ENCODE measurements around the gene DIO2.

Gene DIO2

GRCh38 chr14:80211153-80212022, at the start of gene DIO2:
Gene DIO2, minus strand, starts transcription at chr14:80211504. Its CDS starts 32 bp downstream, at chr14:80211472.
- peak; percentile 73 for DNase-seq (ENCODE audit: low read depth)

- DNase-seq (ENCODE audit: low read depth), result no peak
These were observed 49.3 kb upstream of the DIO2 start for GRCh38 chr14:80260645-80261044.

GRCh38 chr14:80239631-80240030, 28.3 kb upstream of the DIO2 start:
- peak; percentile 51 for DNase-seq (ENCODE audit: low read depth)

GRCh38 chr14:80237143-80237542, 25.8 kb upstream of the DIO2 start:
- no peak for DNase-seq (ENCODE audit: low read depth)

GRCh38 chr14:80233470-80234089, 22.3 kb upstream of the DIO2 start:
- DNase-seq (ENCODE audit: low read depth), result no peak

- DNase-seq (ENCODE audit: low read depth), result no peak
These were observed 20.4 kb upstream of the DIO2 start for GRCh38 chr14:80231702-80232101.

GRCh38 chr14:80223696-80224465, 12.6 kb upstream of the DIO2 start:
- DNase-seq (ENCODE audit: low read depth), result peak; percentile 10

- DNase-seq (ENCODE audit: low read depth), result no peak
These were observed 5.5 kb upstream of the DIO2 start for GRCh38 chr14:80216818-80217217.

- DNase-seq (ENCODE audit: low read depth), result no peak
These were observed 4.7 kb upstream of the DIO2 start for GRCh38 chr14:80215756-80216581.

- DNase-seq (ENCODE audit: low read depth), result peak; percentile 61
These were observed 3.8 kb upstream of the DIO2 start for GRCh38 chr14:80215081-80215480.

- DNase-seq (ENCODE audit: low read depth), result peak; percentile 80
These were observed 2.3 kb upstream of the DIO2 start for GRCh38 chr14:80213602-80214001.

- DNase-seq (ENCODE audit: low read depth), result peak; percentile 87
These were observed 706 bp upstream of the DIO2 start for GRCh38 chr14:80212023-80212397.

GRCh38 chr14:80208461-80208860, 2.8 kb downstream of the DIO2 start:
- DNase-seq (ENCODE audit: low read depth), result no peak

- peak; percentile 57 for DNase-seq (ENCODE audit: low read depth)
These were observed 4.8 kb downstream of the DIO2 start for GRCh38 chr14:80206351-80207080.

GRCh38 chr14:80202888-80203562, 8.3 kb downstream of the DIO2 start:
- DNase-seq (ENCODE audit: low read depth), result no peak

GRCh38 chr14:80200093-80200492, 11.2 kb downstream of the DIO2 start:
- no peak for DNase-seq (ENCODE audit: low read depth)

- peak; percentile 32 for DNase-seq (ENCODE audit: low read depth)
These were observed 22.7 kb downstream of the DIO2 start for GRCh38 chr14:80188571-80188970.

- no peak for DNase-seq (ENCODE audit: low read depth)
These were observed 25.0 kb downstream of the DIO2 start for GRCh38 chr14:80186301-80186800.

GRCh38 chr14:80176893-80177292, 34.4 kb downstream of the DIO2 start:
- no peak for DNase-seq (ENCODE audit: low read depth)

GRCh38 chr14:80172375-80173051, 38.8 kb downstream of the DIO2 start:
- DNase-seq (ENCODE audit: low read depth), result peak; percentile 73

Measured in EH (cell line).